IPS-15b (cell line): ENCODE data around the gene GBX1.
A peak's percentile ranks its signal among the peaks of the same experiment; 100 is the strongest.

Experiments used
- H3K27me3 ChIP-seq: one replicate; pipeline ENCODE4 v1.6.1; 2013; ENCODE audit warnings: low read length; ENCODE audit not compliant: control insufficient read depth, insufficient read depth
- H3K36me3 ChIP-seq: one replicate; pipeline ENCODE4 v1.6.1; 2013; ENCODE audit warnings: low read length; ENCODE audit not compliant: control insufficient read depth, insufficient read depth
- H3K4me1 ChIP-seq: one replicate; pipeline ENCODE4 v1.6.1; 2013; ENCODE audit warnings: mild to moderate bottlenecking, low read length; ENCODE audit not compliant: control insufficient read depth, insufficient read depth
- H3K4me3 ChIP-seq: one replicate; pipeline ENCODE4 v1.5.1; 2013; ENCODE audit warnings: low read depth, low read length
- H3K9ac ChIP-seq: one replicate; pipeline ENCODE4 v1.6.1; 2013; ENCODE audit warnings: low read depth, mild to moderate bottlenecking, low read length
- H3K9me3 ChIP-seq: one replicate; pipeline ENCODE4 v1.6.1; 2013; ENCODE audit warnings: mild to moderate bottlenecking, low read length; ENCODE audit not compliant: control insufficient read depth, insufficient read depth

GBX1 gene

DNA sequence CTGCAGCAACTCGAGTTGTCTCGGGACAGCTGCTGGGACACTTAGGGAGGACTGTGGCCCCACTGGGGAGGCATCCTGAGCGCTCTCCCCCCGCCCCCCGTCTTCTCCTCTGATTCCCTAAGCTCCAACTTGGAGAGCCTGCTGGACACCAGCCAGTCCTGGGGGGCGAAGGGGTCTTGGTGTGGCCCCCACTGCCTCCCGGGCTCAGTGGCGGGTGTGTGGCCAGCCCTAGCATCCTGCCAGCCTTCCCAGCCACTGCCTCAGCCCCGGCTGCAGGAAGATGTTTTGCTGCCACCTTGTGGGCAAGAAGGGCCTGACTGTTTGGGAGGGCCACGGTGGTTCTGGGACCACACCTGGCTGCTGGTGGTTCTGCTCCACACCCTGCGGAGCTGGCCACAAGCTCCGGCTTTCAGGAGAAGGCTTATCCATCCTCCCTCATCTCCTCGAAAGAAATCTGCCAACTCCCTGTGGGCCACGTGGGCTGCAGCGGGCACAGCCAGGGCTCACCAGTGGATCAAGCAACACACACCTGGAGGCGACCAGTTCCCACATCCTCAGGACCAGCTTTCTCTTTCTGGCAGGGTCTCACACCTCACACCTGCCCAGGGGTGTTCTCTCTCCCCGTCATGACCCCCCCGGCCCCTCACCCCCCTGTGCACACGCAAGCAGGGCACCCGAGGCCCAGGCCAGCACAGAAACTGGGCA lies 56.4 kb downstream of the GBX1 start:
- no peak overlapping the region for H3K4me3 ChIP-seq
- H3K27me3 ChIP-seq, result peaks cover 8% of the 10 kb centered on the region
- H3K9ac ChIP-seq, result no peak overlapping the region
- H3K9me3 ChIP-seq, result no peaks in the 10 kb centered on the region
- peaks cover 2% of the 10 kb centered on the region for H3K36me3 ChIP-seq
- H3K4me1 ChIP-seq, result peaks cover 2% of the 10 kb centered on the region

DNA sequence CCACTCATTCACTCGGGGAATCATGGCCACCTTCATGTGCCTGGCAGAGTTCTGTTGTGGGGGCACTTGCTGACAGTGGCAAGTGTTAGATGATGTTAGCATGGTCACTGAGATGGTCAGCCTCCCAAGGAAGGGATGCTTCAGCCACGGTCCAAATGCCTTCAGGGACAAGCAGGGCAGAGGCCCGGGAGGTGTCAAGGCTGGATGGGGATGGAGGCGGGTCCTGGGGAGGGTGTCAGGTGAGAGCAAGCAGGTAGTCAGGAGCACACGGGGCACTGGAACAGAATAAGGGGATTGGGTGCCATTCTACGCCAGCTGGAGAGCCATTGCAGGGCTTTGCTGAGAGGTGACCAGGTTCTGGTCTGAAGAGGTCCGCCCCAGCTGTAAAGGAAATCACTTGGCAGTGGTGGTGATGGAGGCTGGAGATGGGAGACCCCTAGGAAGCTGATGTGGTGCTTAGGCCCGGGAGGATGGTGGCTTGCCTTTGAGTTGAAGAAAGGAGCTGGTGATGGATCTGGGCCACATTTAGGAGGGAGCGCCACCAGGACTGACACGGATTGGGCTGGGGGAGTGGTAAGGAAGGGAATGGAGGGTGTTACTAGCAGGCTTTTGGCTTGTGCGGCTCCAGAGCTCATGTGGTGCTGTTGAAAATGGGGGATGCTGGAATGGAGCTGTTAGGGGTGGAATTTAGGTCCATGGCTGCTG lies 57.1 kb downstream of the GBX1 start:
- Histone ChIP-seq H3K27me3 (peaks cover 6% of the 10 kb centered on the region), H3K9ac (no peak overlapping the region), H3K4me1 (no peaks in the 10 kb centered on the region), H3K36me3 (no peaks in the 10 kb centered on the region), H3K4me3 (no peak overlapping the region), H3K9me3 (no peaks in the 10 kb centered on the region)

DNA sequence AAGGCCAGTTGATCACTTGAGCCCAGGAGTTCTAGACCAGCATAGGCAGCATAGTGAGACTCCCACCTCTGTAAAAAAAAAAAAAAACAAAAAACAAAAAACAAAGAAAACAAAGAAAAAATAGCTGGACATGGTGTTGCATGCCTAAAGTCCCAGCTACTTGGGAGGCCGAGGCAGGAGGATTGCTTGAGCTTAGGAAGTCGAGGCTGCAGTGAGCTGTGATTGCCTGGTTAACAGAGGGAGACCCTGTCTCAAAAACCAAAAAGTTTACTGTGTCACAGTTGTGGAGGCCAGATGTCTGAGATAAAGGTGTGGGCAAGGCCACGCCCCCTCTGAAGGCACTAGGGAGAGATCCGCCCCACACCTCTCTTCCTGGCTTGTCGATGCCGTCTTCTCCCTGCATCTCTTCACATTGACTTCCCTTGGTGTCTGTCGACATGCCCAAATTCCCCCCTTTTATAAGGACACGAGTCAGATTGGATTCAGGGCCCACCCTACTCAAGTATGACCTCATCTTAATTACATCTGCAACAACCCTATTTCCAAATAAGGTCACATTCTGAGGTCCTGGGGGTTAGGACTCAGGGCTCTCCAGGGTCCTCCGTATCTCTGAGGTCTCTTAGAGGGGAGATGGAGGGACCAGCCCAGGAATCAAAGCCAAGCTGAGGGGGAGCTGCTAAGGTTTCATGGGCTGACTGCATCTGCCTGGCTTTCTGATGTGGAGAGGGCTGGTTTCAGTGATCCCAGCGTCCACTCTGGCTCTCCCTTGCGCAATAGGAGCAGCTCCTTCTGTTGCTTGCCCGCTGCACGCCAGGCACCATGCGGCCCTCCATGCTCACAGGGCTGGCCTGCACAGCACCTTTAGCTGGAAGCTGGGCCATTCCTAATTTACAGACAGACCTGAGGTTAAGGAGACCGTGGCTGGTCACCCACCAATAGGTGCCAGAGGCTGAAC lies 58.1 kb downstream of the GBX1 start:
- no peak overlapping the region for H3K4me3 ChIP-seq
- no peak overlapping the region for H3K9ac ChIP-seq
- H3K4me1 ChIP-seq, result peaks cover 4% of the 10 kb centered on the region
- peaks cover 6% of the 10 kb centered on the region for H3K27me3 ChIP-seq
- H3K36me3 ChIP-seq, result no peaks in the 10 kb centered on the region
- H3K9me3 ChIP-seq, result no peaks in the 10 kb centered on the region

DNA sequence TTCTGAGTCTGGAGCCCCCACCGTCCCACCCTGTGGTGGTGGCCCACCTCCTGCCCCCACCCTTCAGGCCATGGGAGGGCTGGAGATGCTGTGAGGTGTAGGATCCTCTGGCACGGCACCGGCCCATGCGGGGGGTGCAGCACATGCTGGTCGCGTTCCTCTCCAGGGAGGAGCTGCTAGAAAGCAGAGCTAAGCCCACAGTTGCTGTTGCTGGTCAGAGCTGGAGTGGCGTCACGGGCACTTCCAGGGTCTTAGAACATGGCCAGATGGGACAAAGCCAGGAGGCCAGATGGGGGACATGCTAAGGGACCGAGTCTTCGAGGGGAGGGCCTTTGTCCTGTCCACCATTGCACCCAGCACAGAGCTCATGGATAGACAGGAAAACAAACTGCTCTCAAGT lies 59.6 kb downstream of the GBX1 start:
- peaks cover 12% of the 10 kb centered on the region for H3K4me1 ChIP-seq
- H3K27me3 ChIP-seq, result peaks cover 2% of the 10 kb centered on the region
- no peaks in the 10 kb centered on the region for H3K9me3 ChIP-seq
- H3K4me3 ChIP-seq, result no peak overlapping the region
- no peaks in the 10 kb centered on the region for H3K36me3 ChIP-seq
- no peak overlapping the region for H3K9ac ChIP-seq

GRCh38 chr7:151104411-151105235 lies 62.9 kb downstream of the GBX1 start:
- peak overlapping the region; percentile 40 for H3K9ac ChIP-seq
- no peaks in the 10 kb centered on the region for H3K27me3 ChIP-seq
- H3K4me1 ChIP-seq, result peaks cover 14% of the 10 kb centered on the region
- peak overlapping the region; percentile 42 for H3K4me3 ChIP-seq
- no peaks in the 10 kb centered on the region for H3K36me3 ChIP-seq
- H3K9me3 ChIP-seq, result no peaks in the 10 kb centered on the region

- Histone ChIP-seq H3K9me3 (no peaks in the 10 kb centered on the region), H3K9ac (no peak overlapping the region), H3K4me3 (peak overlapping the region; percentile 42), H3K27me3 (no peaks in the 10 kb centered on the region), H3K36me3 (no peaks in the 10 kb centered on the region), H3K4me1 (peaks cover 14% of the 10 kb centered on the region)
Measured at GRCh38 chr7:151103973-151104372, 63.5 kb downstream of the GBX1 start.

- Histone ChIP-seq H3K36me3 (no peaks in the 10 kb centered on the region), H3K4me1 (peaks cover 14% of the 10 kb centered on the region), H3K4me3 (no peak overlapping the region), H3K9me3 (no peaks in the 10 kb centered on the region), H3K27me3 (no peaks in the 10 kb centered on the region), H3K9ac (no peak overlapping the region)
Measured at GRCh38 chr7:151102991-151103390, 64.5 kb downstream of the GBX1 start.

DNA sequence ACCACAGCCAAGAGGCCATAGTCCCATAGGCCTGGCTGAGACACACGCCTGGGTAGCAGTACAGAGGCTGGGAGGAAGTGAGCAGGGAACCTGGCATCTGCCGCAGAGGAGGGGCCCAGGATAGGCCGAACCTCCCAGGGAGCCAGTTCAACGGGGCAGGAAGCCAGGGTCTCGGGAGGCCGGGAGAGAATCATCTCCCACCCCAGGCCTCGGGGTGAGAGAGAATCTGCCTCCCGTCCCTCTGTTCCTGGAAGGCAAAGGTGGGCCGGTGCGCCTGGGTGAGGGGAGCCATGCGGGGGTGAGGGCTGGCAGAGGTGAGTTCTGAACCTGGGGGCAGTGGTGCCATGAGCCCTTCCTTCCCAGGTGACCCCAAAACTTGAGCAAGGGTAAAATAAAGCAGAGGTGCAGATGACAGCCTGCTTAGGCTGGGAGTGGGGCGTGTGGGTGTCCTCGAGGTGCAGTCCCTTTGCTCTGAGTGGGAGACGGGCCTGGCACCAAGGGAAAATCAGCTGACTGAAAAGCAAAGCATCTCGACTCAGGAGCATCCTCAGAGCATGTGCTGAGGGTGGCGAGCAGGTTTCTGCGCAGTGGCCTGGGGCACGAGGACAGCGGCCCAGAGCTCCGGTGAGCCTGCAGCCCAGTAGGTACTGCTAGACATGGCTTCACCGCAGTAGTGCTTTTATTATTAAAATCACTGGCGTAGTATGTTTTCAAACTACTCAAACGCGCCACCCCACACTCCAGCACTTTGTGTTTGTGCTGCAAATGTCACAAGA lies 65.7 kb downstream of the GBX1 start:
- H3K36me3 ChIP-seq, result no peaks in the 10 kb centered on the region
- no peak overlapping the region for H3K9ac ChIP-seq
- no peaks in the 10 kb centered on the region for H3K9me3 ChIP-seq
- peaks cover 14% of the 10 kb centered on the region for H3K4me1 ChIP-seq
- no peak overlapping the region for H3K4me3 ChIP-seq
- no peaks in the 10 kb centered on the region for H3K27me3 ChIP-seq

- no peaks in the 10 kb centered on the region for H3K36me3 ChIP-seq
- no peak overlapping the region for H3K9ac ChIP-seq
- peaks cover 14% of the 10 kb centered on the region for H3K4me1 ChIP-seq
- no peaks in the 10 kb centered on the region for H3K27me3 ChIP-seq
- H3K9me3 ChIP-seq, result no peaks in the 10 kb centered on the region
- H3K4me3 ChIP-seq, result no peak overlapping the region
Measured at GRCh38 chr7:151100921-151101320, 66.6 kb downstream of the GBX1 start.

DNA sequence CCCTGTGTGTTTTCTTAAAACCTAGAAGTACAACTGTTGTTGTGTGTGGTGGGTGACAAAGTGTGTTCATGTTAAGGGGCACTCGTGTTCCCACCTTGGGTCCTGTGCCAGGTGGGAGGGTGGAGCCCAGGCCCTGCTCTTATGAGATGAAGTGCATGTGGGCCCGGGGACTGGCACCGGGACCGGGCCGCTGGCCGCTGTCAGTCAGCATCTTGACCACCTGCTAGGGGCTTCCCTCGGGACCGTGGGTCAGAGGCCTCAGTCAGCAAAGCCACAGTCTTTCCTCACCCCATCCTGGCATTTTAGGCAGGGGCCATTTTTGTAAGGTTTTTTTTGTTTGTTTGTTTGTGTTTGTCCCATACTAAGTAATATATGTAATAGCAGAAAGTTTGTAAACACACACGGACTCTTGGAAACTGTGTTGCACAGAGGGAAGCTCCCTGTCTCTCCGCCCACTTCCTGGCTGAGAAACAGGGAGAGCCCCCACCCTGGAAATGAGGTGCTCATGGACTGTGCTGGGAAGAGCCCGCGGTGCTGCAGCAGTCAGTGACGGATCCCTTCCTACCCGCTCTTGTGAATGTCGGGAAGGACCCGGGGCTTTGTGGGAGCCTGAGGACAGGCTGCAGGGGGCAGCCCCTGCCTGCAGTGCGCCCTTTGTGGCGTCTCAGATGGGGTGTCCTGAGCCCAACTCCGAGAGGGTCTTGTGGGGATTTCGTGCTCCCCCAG lies 67.8 kb downstream of the GBX1 start:
- H3K36me3 ChIP-seq, result no peaks in the 10 kb centered on the region
- H3K27me3 ChIP-seq, result no peaks in the 10 kb centered on the region
- no peaks in the 10 kb centered on the region for H3K9me3 ChIP-seq
- H3K4me3 ChIP-seq, result no peak overlapping the region
- H3K4me1 ChIP-seq, result peaks cover 12% of the 10 kb centered on the region
- no peak overlapping the region for H3K9ac ChIP-seq
